Right atrium auricular region (tissue), 2 donors: Measurements from ENCODE around the gene CZIB. TPM values are rescaled to one million over a fixed set of nuclear protein-coding genes. Genes with fewer than 3 reads are reported as not detected.
A peak's percentile ranks its signal among the peaks of the same experiment; 100 is the strongest.

ENCODE experiments used
- DNase-seq: peaks from one replicate; pipeline ENCODE4 v3.0.0-alpha.2; 2019; ENCODE audit warnings: low spot score
- H3K27ac ChIP-seq, 2 donors: fragments of 200-600 bp; sonication (generic); 1 replicate in 1 of 2; 2 replicates in 1 of 2; pipeline ENCODE4 v1.5.1; 2016 to 2019
- H3K27me3 ChIP-seq, 2 donors: fragments of 200-600 bp; sonication (generic); one replicate each; pipeline versions ENCODE4 v1.5.1 to v1.6.0; 2017 to 2019
- H3K36me3 ChIP-seq: fragments of 200-600 bp; sonication (generic); one replicate; pipeline ENCODE4 v1.5.1; 2016
- H3K4me1 ChIP-seq, 2 donors: fragments of 200-600 bp; sonication (generic); one replicate each; pipeline versions ENCODE4 v1.5.1 to v1.6.0; 2017 to 2019
- H3K4me3 ChIP-seq, 2 donors: fragments of 200-600 bp; sonication (generic); 1 replicate in 1 of 2; 2 replicates in 1 of 2; pipeline ENCODE4 v1.5.1; 2017 to 2019; ENCODE audit warnings: mild to moderate bottlenecking in 1 of 2, moderate library complexity in 1 of 2
- H3K9me3 ChIP-seq, 2 donors: fragments of 200-600 bp; sonication (generic); one replicate each; pipeline ENCODE4 v1.5.1; 2019
- CTCF ChIP-seq, 2 donors: fragments of 200-600 bp; sonication (generic); IDR thresholded peaks; one replicate each; pipeline ENCODE4 v1.5.1; 2019; ENCODE audit warnings: antibody characterized with exemption in 2 of 2
- total RNA-seq, 2 donors: library from RNA; depleted of rRNA; stranded (reverse); fragments of >200 nt; gene quantifications; one replicate each; pipeline ENCODE4 v1.1.0, GENCODE V29; 2016

Gene CZIB
- total RNA-seq, 2 donors from 2014 or later: 36.8 to 38.2 TPM

DNA sequence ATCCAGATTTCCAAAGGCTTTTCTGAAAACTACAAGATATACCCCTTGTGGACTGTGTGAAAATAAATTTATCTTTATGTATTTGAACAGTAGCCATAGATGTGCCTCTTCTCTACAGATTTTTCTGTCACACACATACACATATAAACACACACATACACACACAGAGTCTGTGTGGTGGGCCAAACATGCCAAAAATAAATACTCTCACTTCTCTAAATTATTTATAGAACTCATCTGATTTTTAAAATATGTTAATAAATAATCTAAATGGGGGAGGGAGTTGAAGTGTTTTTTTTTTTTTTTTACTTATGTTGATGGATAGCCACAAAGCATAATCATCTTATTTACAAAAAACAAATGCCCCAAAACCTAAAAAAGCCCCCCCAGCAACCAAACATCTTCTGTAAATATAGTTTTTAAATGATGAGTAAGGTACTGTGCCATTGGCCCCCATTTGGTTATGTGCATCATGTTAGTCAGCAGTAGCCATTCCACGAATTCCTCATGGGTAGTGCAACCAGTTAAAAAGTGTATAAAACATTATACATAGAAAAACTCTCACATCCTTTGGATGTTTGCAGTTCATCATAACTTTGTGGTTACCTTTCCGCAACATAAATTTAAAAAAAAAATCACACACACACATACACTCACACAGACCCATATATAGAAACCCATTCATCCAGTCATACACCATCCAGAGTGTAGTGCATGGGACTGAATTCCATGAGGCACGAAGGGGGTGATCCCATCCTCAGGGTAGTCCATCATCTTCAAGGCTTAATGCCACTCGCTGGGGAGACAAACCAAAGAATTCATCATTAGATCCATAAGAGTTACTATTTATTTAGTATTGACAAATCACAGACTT is 26.1 kb upstream of the CZIB start:
- no peak overlapping the region for H3K4me3 ChIP-seq

GRCh38 chr1:53244141-53244540 is 23.7 kb upstream of the CZIB start:
- Histone ChIP-seq H3K36me3 (no peaks in the 10 kb centered on the region), H3K9me3 (no peaks in the 10 kb centered on the region), H3K4me3 (no peak overlapping the region), H3K4me1 (peaks cover 0 to under 1% of the 10 kb centered on the region in 2 donors), H3K27me3 (no peaks in the 10 kb centered on the region), H3K27ac (no peak overlapping the region)
- TF ChIP-seq CTCF (IDR thresholded peaks at IDR 0.05): no peak
- no peak for DNase-seq

More for the DNA sequence above, 26.1 kb upstream of the CZIB start:
- H3K36me3 ChIP-seq: no peaks in the 10 kb centered on the region
- H3K27ac ChIP-seq: no peak overlapping the region
- TF ChIP-seq CTCF (IDR thresholded peaks at IDR 0.05): no peak
- H3K4me1 ChIP-seq: no peaks in the 10 kb centered on the region
- no peaks in the 10 kb centered on the region for H3K9me3 ChIP-seq
- no peak for DNase-seq
- H3K27me3 ChIP-seq: no peaks in the 10 kb centered on the region

DNA sequence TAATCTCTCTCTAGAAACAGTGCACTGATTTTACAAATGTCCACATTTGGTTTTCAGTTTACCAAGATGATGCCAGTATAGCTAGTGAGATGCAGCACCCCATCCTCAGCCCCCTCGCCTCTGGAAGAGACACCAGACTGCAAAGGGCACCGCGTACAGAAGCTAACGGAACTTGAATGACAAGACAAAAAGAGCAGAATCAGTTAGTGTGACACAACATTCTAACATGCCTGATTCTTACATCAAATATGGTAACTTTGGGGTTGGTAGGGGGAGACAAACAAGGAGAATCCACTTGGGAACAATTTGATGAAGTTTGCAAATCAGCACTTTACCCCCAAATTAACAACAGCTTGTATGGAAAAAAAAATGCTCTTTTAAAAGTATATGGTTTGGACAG is 21.9 kb upstream of the CZIB start:
- Histone ChIP-seq H3K9me3 (no peaks in the 10 kb centered on the region), H3K4me1 (peaks cover 0 to 10% of the 10 kb centered on the region in 2 donors), H3K27me3 (no peaks in the 10 kb centered on the region), H3K4me3 (no peak overlapping the region), H3K36me3 (no peaks in the 10 kb centered on the region), H3K27ac (no peak overlapping the region)
- TF ChIP-seq CTCF (IDR thresholded peaks at IDR 0.05): no peak
- DNase-seq: no peak

- no peaks in the 10 kb centered on the region for H3K9me3 ChIP-seq
- no peaks in the 10 kb centered on the region for H3K36me3 ChIP-seq
- no peak for TF ChIP-seq CTCF (IDR thresholded peaks at IDR 0.05)
- no peak overlapping the region for H3K27ac ChIP-seq
- H3K27me3 ChIP-seq: no peaks in the 10 kb centered on the region
- H3K4me3 ChIP-seq: no peak overlapping the region
- DNase-seq: no peak
- H3K4me1 ChIP-seq: peaks cover 0 to 16% of the 10 kb centered on the region in 2 donors
Observed at GRCh38 chr1:53241828-53242227, 21.4 kb upstream of the CZIB start.

DNA sequence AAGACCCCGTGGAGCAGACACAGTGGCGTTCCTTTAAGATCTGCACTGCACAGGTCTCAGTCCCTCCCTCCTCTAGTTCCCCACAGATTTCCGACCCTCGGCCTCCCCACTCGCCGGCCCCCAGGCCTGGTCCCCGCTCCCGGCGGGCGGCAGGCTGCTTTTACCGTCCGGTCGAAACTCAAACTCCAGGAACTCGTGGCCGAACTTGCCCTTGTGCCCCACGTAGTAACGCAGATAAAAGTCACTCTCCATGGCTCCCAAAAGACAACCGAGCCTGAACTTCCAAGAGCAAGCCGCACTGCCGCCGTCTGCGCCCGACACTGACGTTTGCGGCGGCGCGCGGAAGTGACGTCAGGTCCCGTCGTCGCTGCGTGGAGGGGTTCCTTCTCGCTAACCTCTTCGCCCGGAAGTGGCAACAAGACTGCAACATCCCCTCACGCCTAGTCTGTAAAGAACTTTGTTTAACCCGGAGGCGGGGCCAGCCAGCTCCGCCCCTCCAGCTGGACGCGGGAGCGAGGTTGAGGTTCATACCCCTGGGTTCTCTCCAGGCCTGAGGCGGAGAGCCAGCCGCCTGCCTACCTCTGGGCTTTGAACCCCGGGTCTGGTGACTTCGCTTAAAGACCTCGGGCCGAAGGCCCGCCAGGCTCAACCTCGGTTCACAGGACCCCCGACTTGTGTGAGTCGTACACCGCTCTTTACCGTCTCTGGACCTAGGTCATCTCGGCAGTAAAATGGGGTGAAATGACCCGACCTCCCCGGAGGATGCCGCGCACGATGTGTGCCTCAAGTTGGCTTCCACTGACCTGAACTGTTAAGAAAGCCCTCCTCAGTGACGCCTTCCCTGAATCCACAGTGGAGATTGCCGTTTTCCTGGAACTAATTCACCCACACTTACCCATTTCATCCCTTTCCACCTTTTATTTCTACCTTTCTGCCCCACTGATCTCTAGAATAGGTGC is 18.0 kb upstream of the CZIB start, which contains the start of gene MAGOH:
MAGOH (minus strand) TSS at position 322 of the 959 bp plus-strand sequence; CDS start at position 252, 70 bp downstream.
- H3K36me3 ChIP-seq: peaks cover 21% of the 10 kb centered on the region
- H3K4me1 ChIP-seq: peaks cover 0 to 29% of the 10 kb centered on the region in 2 donors
- H3K27ac ChIP-seq: peak within 1 kb of the TSS; percentile 80 to 83
- H3K9me3 ChIP-seq: no peaks in the 10 kb centered on the region
- H3K27me3 ChIP-seq: no peaks in the 10 kb centered on the region
- peak within 1 kb of the TSS; percentile 88 to 99 for H3K4me3 ChIP-seq
- no peak for TF ChIP-seq CTCF (IDR thresholded peaks at IDR 0.05)
- DNase-seq: peak; percentile 95
